ENCODE measurements around the gene PSMD9. TPM values are rescaled to one million over a fixed set of nuclear protein-coding genes. Genes with fewer than 3 reads are reported as not detected.

Gene PSMD9
- total and polyA plus RNA-seq, 4 donors: 39.0 to 57.6 (median 51.2) TPM

DNA sequence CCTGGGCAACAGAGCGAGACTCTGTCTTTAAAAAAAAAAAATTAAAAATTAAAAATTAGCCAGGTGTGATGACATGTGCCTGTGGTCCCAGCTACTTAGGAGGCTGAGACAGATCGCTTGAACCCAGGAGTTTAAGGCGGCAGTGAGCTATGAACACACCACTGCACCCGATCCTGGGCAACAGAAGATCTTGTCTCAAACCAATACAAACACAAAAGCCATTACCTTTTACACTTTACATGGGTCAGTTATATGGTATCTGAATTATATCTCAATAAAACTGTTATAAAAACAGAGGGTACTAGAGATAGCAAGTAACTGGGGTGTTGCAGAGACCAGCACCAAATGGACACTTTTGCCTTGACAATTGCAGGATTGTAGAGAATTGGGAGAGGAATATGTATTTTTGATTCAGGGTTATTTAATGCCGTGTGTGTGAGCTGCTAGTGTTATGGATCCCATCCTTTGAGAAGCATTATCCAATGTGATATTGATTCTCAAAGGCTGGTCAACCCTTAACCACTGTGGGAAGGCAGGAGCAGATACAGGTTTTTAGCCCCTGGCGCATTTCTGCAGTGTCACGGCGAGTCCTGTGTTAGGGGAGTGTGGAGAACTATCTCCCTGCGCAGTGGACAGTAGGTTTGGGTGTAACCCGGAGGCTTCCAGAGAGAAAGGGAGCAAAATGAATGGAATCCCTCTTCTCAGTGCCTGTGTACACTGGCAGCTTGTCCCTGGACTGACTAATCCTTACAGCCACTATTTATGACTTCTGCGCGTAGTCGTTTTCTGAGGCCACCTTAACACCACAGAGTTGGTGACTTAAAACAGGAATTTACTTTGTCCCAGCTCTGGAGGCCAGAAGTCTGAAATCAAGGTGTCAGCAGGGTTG, 4.3 kb downstream of the PSMD9 start:
- H3K4me3 ChIP-seq (ENCODE audit: low read depth in 1 of 3, low read length in 3 of 3): no peak overlapping the region
- no peaks in the 10 kb centered on the region for H3K27me3 ChIP-seq (ENCODE audit: control insufficient read depth in 4 of 4, insufficient read depth in 4 of 4, low read length in 3 of 4)
- no peak overlapping the region for H3K27ac ChIP-seq (ENCODE audit: low read depth in 1 of 2, low read length in 2 of 2)
- H3K9ac ChIP-seq (ENCODE audit: low read depth in 1 of 2, low read length in 2 of 2): no peak overlapping the region
- no peak for DNase-seq (ENCODE audit: low spot score)
- H3K9me3 ChIP-seq (ENCODE audit: control insufficient read depth in 4 of 4, low read length in 3 of 4): no peaks in the 10 kb centered on the region
- TF ChIP-seq NR2F2 (IDR thresholded peaks at IDR 0.05): no peak
- TF ChIP-seq, protein P1, sequence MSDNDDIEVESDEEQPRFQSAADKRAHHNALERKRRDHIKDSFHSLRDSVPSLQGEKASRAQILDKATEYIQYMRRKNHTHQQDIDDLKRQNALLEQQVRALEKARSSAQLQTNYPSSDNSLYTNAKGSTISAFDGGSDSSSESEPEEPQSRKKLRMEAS (IDR thresholded peaks at IDR 0.05): no peak
- H3K4me1 ChIP-seq (ENCODE audit: control insufficient read depth in 4 of 4, insufficient read depth in 4 of 4, low read length in 3 of 4): peaks cover 2 to 38% (median 16%) of the 10 kb centered on the region in 4 donors
- peaks cover 0 to 17% (median 8%) of the 10 kb centered on the region in 4 donors for H3K36me3 ChIP-seq (ENCODE audit: control insufficient read depth in 4 of 4, insufficient read depth in 3 of 4, low read depth in 1 of 4, low read length in 3 of 4)
- 92% methylated on average over 13 of the region's 13 CpGs for WGBS

DNA sequence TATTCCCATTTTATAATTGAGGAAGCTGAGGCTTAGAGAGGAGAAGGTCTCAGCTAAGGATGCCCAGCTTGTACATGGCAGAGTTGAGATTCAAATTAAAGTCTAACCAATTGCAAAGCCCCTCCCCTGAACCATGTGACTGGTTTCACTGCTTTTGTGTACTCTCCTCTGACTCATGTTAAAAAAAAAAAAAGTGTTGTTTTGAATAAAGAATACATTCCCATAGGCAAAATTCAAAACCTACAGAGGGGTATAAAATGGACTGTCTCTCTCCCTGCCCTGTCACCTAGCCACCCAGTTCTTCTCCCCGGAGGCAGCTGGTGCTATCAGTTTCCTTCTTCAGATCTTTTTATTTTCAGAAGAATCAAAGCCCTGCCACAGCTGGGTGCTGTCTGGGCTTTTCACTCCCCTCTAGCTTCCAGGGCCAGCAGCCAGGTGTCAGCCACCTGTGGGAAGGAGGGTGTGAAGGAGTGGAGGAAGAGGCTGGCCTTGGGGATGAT, 5.4 kb downstream of the PSMD9 start:
- Histone ChIP-seq H3K4me3 (ENCODE audit: low read depth in 1 of 3, low read length in 3 of 3) (no peak overlapping the region), H3K9me3 (ENCODE audit: control insufficient read depth in 4 of 4, low read length in 3 of 4) (no peaks in the 10 kb centered on the region), H3K36me3 (ENCODE audit: control insufficient read depth in 4 of 4, insufficient read depth in 3 of 4, low read depth in 1 of 4, low read length in 3 of 4) (peaks cover 0 to 24% (median 8%) of the 10 kb centered on the region in 4 donors), H3K9ac (ENCODE audit: low read depth in 1 of 2, low read length in 2 of 2) (no peak overlapping the region), H3K27me3 (ENCODE audit: control insufficient read depth in 4 of 4, insufficient read depth in 4 of 4, low read length in 3 of 4) (no peaks in the 10 kb centered on the region), H3K4me1 (ENCODE audit: control insufficient read depth in 4 of 4, insufficient read depth in 4 of 4, low read length in 3 of 4) (peaks cover 2 to 29% (median 15%) of the 10 kb centered on the region in 4 donors), H3K27ac (ENCODE audit: low read depth in 1 of 2, low read length in 2 of 2) (peak overlapping the region; percentile 59 to 66)
- DNase-seq (ENCODE audit: low spot score): no peak
- peak; percentile 61 to 73 for TF ChIP-seq JUND (IDR thresholded peaks at IDR 0.05)
- TF ChIP-seq, protein P2, sequence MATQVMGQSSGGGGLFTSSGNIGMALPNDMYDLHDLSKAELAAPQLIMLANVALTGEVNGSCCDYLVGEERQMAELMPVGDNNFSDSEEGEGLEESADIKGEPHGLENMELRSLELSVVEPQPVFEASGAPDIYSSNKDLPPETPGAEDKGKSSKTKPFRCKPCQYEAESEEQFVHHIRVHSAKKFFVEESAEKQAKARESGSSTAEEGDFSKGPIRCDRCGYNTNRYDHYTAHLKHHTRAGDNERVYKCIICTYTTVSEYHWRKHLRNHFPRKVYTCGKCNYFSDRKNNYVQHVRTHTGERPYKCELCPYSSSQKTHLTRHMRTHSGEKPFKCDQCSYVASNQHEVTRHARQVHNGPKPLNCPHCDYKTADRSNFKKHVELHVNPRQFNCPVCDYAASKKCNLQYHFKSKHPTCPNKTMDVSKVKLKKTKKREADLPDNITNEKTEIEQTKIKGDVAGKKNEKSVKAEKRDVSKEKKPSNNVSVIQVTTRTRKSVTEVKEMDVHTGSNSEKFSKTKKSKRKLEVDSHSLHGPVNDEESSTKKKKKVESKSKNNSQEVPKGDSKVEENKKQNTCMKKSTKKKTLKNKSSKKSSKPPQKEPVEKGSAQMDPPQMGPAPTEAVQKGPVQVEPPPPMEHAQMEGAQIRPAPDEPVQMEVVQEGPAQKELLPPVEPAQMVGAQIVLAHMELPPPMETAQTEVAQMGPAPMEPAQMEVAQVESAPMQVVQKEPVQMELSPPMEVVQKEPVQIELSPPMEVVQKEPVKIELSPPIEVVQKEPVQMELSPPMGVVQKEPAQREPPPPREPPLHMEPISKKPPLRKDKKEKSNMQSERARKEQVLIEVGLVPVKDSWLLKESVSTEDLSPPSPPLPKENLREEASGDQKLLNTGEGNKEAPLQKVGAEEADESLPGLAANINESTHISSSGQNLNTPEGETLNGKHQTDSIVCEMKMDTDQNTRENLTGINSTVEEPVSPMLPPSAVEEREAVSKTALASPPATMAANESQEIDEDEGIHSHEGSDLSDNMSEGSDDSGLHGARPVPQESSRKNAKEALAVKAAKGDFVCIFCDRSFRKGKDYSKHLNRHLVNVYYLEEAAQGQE (IDR thresholded peaks at IDR 0.05): no peak
- whole genome bisulfite sequencing: 35% methylated on average over 1 of the region's 1 CpG

DNA sequence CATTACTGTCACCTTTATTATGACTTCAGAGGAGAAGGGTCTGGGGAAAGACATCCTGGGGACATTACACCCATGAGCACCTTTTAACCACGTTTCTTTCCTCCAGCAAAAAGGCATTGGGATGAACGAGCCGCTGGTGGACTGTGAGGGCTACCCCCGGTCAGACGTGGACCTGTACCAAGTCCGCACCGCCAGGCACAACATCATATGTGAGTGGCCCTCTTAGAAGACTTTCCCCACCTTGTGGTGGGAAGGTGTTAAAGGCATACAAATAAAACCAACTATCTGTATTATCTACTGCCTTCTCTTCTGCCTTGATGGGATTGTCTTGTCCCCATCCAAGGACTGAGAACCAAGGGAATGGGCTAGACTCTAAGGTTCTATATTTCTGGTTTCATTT, 6.0 kb downstream of the PSMD9 start:
- H3K4me3 ChIP-seq (ENCODE audit: low read depth in 1 of 3, low read length in 3 of 3): no peak overlapping the region
- H3K36me3 ChIP-seq (ENCODE audit: control insufficient read depth in 4 of 4, insufficient read depth in 3 of 4, low read depth in 1 of 4, low read length in 3 of 4): peaks cover 0 to 30% (median 14%) of the 10 kb centered on the region in 4 donors
- H3K9me3 ChIP-seq (ENCODE audit: control insufficient read depth in 4 of 4, low read length in 3 of 4): no peaks in the 10 kb centered on the region
- no peak for DNase-seq (ENCODE audit: low spot score)
- peaks cover 2 to 23% (median 9%) of the 10 kb centered on the region in 4 donors for H3K4me1 ChIP-seq (ENCODE audit: control insufficient read depth in 4 of 4, insufficient read depth in 4 of 4, low read length in 3 of 4)
- peak overlapping the region; percentile 59 to 66 for H3K27ac ChIP-seq (ENCODE audit: low read depth in 1 of 2, low read length in 2 of 2)
- WGBS: 48% methylated on average over 7 of the region's 7 CpGs
- no peak overlapping the region for H3K9ac ChIP-seq (ENCODE audit: low read depth in 1 of 2, low read length in 2 of 2)
- H3K27me3 ChIP-seq (ENCODE audit: control insufficient read depth in 4 of 4, insufficient read depth in 4 of 4, low read length in 3 of 4): no peaks in the 10 kb centered on the region
- TF ChIP-seq FOXA2 (IDR thresholded peaks at IDR 0.05): no peak
- TF ChIP-seq RAD21 (IDR thresholded peaks at IDR 0.05): peak; percentile 31 to 70
- TF ChIP-seq, protein P3, sequence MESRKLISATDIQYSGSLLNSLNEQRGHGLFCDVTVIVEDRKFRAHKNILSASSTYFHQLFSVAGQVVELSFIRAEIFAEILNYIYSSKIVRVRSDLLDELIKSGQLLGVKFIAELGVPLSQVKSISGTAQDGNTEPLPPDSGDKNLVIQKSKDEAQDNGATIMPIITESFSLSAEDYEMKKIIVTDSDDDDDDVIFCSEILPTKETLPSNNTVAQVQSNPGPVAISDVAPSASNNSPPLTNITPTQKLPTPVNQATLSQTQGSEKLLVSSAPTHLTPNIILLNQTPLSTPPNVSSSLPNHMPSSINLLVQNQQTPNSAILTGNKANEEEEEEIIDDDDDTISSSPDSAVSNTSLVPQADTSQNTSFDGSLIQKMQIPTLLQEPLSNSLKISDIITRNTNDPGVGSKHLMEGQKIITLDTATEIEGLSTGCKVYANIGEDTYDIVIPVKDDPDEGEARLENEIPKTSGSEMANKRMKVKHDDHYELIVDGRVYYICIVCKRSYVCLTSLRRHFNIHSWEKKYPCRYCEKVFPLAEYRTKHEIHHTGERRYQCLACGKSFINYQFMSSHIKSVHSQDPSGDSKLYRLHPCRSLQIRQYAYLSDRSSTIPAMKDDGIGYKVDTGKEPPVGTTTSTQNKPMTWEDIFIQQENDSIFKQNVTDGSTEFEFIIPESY (IDR thresholded peaks at IDR 0.05): no peak
- no peak for TF ChIP-seq HNF4G (IDR thresholded peaks at IDR 0.05)
- TF ChIP-seq JUND (IDR thresholded peaks at IDR 0.05): no peak
- peak; percentile 51 to 75 for TF ChIP-seq HNF4A (conservative IDR thresholded peaks at IDR 0.05)
- TF ChIP-seq FOXA1 (IDR thresholded peaks at IDR 0.05): no peak
- no peak for TF ChIP-seq TAF1 (conservative IDR thresholded peaks at IDR 0.05)
- TF ChIP-seq GABPA (IDR thresholded peaks at IDR 0.05 in 1 of 2, conservative IDR thresholded peaks at IDR 0.05 in 1 of 2): no peak
- TF ChIP-seq SP1 (IDR thresholded peaks at IDR 0.05): no peak
- no peak for TF ChIP-seq YY1 (IDR thresholded peaks at IDR 0.05)
- TF ChIP-seq, protein P4, sequence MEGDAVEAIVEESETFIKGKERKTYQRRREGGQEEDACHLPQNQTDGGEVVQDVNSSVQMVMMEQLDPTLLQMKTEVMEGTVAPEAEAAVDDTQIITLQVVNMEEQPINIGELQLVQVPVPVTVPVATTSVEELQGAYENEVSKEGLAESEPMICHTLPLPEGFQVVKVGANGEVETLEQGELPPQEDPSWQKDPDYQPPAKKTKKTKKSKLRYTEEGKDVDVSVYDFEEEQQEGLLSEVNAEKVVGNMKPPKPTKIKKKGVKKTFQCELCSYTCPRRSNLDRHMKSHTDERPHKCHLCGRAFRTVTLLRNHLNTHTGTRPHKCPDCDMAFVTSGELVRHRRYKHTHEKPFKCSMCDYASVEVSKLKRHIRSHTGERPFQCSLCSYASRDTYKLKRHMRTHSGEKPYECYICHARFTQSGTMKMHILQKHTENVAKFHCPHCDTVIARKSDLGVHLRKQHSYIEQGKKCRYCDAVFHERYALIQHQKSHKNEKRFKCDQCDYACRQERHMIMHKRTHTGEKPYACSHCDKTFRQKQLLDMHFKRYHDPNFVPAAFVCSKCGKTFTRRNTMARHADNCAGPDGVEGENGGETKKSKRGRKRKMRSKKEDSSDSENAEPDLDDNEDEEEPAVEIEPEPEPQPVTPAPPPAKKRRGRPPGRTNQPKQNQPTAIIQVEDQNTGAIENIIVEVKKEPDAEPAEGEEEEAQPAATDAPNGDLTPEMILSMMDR (IDR thresholded peaks at IDR 0.05; ENCODE audit: low read depth, low read length, missing input control): peak; percentile 15
- TF ChIP-seq, protein P1 (IDR thresholded peaks at IDR 0.05): no peak
- peak in 1 of 2 donors; percentile 23 for TF ChIP-seq RXRA (IDR thresholded peaks at IDR 0.05)
